ENCODE results near the gene LNPK. TPM values are rescaled to one million over a fixed set of nuclear protein-coding genes. Genes with fewer than 3 reads are reported as not detected.
"Not testable (repeated sequence)": the region's sequence is repeated elsewhere in the genome, so short reads cannot be mapped to it uniquely, and the experiment has no call there.

Gene LNPK
- total RNA-seq, 1 donor from 2014 or later = 36.6 TPM

- not testable (repeated sequence) for ATAC-seq
Observed at GRCh38 chr2:175895957-175896356, 106.1 kb downstream of the LNPK start.

DNA sequence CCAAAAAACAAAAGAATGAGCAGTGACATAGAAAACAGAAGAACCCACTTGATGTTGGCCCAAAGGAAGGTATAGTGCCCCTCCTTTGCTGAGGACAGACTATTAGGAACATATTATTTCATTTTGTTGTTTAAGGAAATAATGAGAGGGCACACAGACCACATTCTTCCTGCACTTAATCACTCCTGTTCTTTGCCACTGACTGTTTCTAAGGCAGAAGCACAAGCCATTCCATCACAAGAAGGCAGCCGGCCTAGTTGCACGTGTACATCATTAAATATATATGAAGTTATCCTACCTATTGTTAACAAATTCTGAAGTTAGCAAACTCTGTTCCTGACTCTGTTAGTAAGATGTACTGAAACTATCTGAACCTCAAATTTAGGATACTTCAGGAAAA lies 110.0 kb downstream of the LNPK start:
- no peak for ATAC-seq

- no peak for ATAC-seq
Observed at GRCh38 chr2:175890636-175891242, 111.3 kb downstream of the LNPK start.

GRCh38 chr2:175889701-175890302 lies 112.3 kb downstream of the LNPK start:
- no peak for ATAC-seq

DNA sequence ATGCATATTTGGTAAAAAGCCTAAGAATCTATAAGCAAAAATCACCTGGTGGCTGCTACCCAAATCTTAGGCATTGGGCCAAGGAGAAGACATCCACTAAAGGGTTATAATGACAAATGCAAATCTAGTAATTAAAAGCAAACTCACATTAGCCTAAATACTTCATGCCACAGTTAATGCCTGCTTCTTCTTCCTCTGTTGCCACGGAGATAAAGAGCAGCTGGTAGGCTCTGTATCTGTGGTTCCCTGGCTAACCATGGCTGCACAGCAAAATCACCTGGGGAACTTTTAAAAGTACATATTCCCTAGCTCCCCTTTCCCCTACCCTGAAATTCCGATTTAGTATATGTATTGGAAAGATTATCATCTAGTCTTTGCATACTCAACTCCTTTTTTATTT lies 114.3 kb downstream of the LNPK start:
- no peak for ATAC-seq

DNA sequence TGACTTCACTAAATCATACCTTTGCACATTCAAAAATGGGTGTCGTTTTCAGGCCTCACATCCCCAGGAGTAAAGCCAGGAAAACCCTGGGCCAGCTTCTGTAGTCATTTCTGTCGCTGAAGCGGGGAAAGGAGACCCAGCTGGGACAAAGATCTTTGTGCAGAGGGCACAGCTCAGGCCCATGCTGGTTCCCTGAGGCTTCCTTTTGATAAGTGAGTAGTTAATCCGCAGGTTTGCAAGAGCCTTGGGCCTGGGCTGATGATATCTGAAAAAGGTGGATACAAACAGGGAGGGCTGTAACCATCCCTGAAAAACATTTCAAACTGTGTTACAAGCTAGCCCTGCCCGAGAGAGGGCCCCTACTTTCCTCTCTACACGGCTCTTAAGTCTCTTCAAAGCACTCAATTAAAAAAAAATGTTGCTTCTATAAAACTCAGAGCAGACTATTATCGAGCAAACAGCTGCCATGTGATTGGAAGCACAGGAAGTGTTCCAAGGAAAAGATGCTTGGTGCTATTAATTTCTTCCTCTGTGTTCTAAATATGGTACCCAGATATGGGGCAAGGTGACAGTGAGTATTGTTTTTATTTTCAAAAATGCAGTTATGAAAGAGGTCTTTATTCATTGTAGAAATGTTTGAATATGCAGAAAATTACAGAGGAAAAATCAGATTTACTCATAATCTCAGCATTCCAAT lies 117.2 kb downstream of the LNPK start:
- ATAC-seq = no peak

DNA sequence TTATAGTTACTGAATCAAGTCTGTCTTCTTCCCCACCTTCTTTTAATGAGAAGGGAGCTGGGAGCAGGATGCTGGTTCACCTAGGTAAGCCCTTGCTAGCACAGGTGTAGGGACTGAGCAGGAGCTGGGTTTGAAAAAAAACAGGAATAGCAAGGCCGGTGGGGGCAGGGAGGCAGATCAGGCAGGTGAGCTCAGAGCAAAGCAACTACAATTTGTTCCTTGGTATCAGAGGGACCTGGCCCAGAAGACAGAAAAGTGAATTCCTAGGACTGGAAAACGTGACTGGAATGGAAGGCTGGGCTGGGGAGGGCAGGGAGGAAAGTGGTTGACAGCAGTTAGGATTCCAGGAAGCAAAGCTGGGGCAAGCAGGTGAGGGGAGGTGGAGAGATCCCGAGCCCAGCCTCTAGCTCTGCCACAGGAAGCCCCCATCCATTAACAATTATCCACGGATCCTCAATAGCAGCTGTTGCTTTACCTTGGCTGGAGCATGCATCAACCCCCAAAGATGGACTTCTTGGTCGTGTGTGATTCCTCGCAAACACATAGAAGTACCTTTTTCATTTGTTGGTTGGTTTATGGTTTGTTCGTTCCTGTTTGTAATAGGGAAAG lies 118.4 kb downstream of the LNPK start:
- no peak for ATAC-seq

GRCh38 chr2:175879679-175880078 lies 122.4 kb downstream of the LNPK start:
- ATAC-seq = no peak

GRCh38 chr2:175877845-175878544 lies 124.1 kb downstream of the LNPK start:
- ATAC-seq = no peak

DNA sequence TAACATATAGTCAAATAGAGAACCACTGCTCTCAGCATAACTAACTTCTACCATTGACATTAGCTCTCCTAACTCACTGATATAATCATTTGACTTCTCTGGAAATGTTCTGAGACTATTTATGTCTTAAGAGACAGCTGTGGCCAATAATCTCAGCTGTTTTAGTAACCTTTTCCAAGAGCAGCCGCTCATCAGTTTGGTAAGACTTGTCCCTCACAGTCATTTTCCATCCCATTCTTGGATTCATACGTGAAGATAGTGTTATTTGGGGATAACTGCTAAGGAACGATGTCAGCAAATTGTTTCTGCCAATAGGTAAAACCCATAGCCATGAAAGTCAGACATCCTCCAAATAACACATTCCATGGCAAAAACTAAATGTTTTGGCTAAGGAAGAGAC lies 127.8 kb downstream of the LNPK start:
- no peak for ATAC-seq

Other genes with a start within 250 kb of the LNPK start
- not detected for gene EVX2, start 81.7 kb upstream of the LNPK start, total RNA-seq
- not detected for gene HOXD13, start 90.5 kb upstream of the LNPK start, total RNA-seq
- gene HOXD12, start 97.5 kb upstream of the LNPK start, total RNA-seq = not detected
- not detected for gene HOXD11, start 105.0 kb upstream of the LNPK start, total RNA-seq
- 0.24 TPM for gene HOXD10, start 114.5 kb upstream of the LNPK start, total RNA-seq
- 1.1 TPM for gene HOXD9, start 120.5 kb upstream of the LNPK start, total RNA-seq
- 0.88 TPM for gene HOXD8, start 127.4 kb upstream of the LNPK start, total RNA-seq
- 0.36 TPM for gene HOXD4, start 149.3 kb upstream of the LNPK start, total RNA-seq
- 0.52 TPM for gene HOXD3, start 155.0 kb upstream of the LNPK start, total RNA-seq
- 0.16 TPM for gene HOXD1, start 186.4 kb upstream of the LNPK start, total RNA-seq

All from esophagus mucosa (tissue), 1 donor.